Keratinocyte (primary cell): Measurements from ENCODE around the gene INSYN1. TPM values are rescaled to one million over a fixed set of nuclear protein-coding genes. Genes with fewer than 3 reads are reported as not detected.

Source experiments
- DNase-seq: peaks from one replicate; pipeline ENCODE4 v3.0.0-alpha.2; 2011; ENCODE audit warnings: low read depth, missing footprints, low spot score
- FAIRE-seq: peaks from 2 replicates; lab custom pipeline; 2011; peaks lifted over from hg19 to GRCh38; lab: Jason Lieb, UNC
- H2AFZ ChIP-seq: 2 replicates; pipeline ENCODE4 v1.6.0; 2012; ENCODE audit warnings: low read length, control low read depth, inconsistent platforms; ENCODE audit not compliant: control insufficient read depth
- H3K27ac ChIP-seq: 2 replicates; pipeline ENCODE4 v1.5.1; 2011; ENCODE audit warnings: low read length; ENCODE audit not compliant: control insufficient read depth, insufficient read depth
- H3K27me3 ChIP-seq: 3 replicates; pipeline ENCODE4 v1.6.0; 2011; ENCODE audit warnings: low read length; ENCODE audit not compliant: control insufficient read depth, insufficient read depth; ENCODE audit errors: extremely low read depth
- H3K36me3 ChIP-seq, 2 experiments: 2 replicates in 1 of 2; 3 replicates in 1 of 2; pipeline ENCODE4 v1.5.1; 2011; ENCODE audit warnings: low read length in 2 of 2, mild to moderate bottlenecking in 1 of 2; ENCODE audit not compliant: control insufficient read depth in 2 of 2, insufficient read depth in 2 of 2; ENCODE audit errors: extremely low read depth in 1 of 2
- H3K4me1 ChIP-seq: 3 replicates; pipeline ENCODE4 v1.5.1; 2011; ENCODE audit warnings: low read length; ENCODE audit not compliant: control insufficient read depth, insufficient read depth; ENCODE audit errors: extremely low read depth
- H3K4me2 ChIP-seq: 3 replicates; pipeline ENCODE4 v1.6.0; 2011; ENCODE audit warnings: low read depth, low read length; ENCODE audit not compliant: control insufficient read depth, insufficient read depth; ENCODE audit errors: extremely low read depth
- H3K4me3 ChIP-seq, 3 experiments: fragments of 200-600 bp in 1 of 3; sonication (generic) in 1 of 3; 2 replicates in 2 of 3; 3 replicates in 1 of 3; pipeline ENCODE4 v1.5.1; 2011 to 2016; ENCODE audit warnings: low read length in 3 of 3, mild to moderate bottlenecking in 3 of 3, control low read depth in 2 of 3, inconsistent platforms in 1 of 3, low read depth in 1 of 3, mixed read lengths in 1 of 3, mixed run types in 1 of 3, moderate library complexity in 1 of 3; ENCODE audit not compliant: control insufficient read depth in 2 of 3, insufficient read depth in 2 of 3; ENCODE audit errors: extremely low read depth in 1 of 3
- H3K79me2 ChIP-seq: 2 replicates; pipeline ENCODE4 v1.6.0; 2012; ENCODE audit warnings: low read length; ENCODE audit not compliant: control insufficient read depth, insufficient read depth
- H3K9ac ChIP-seq: 3 replicates; pipeline ENCODE4 v1.6.0; 2011; ENCODE audit warnings: low read length; ENCODE audit not compliant: control insufficient read depth, insufficient read depth; ENCODE audit errors: extremely low read depth
- H3K9me1 ChIP-seq: 3 replicates; pipeline ENCODE4 v1.6.0; 2011; ENCODE audit warnings: low read length; ENCODE audit not compliant: control insufficient read depth, insufficient read depth; ENCODE audit errors: extremely low read depth
- H3K9me3 ChIP-seq: 2 replicates; pipeline ENCODE4 v1.5.1; 2012; ENCODE audit warnings: low read depth, low read length; ENCODE audit not compliant: control insufficient read depth
- H4K20me1 ChIP-seq: 3 replicates; pipeline ENCODE4 v1.6.0; 2011; ENCODE audit warnings: low read length; ENCODE audit not compliant: control insufficient read depth, insufficient read depth; ENCODE audit errors: extremely low read depth
- CTCF ChIP-seq, 3 experiments: IDR thresholded peaks in 1 of 3; conservative IDR thresholded peaks in 1 of 3; optimal IDR thresholded peaks in 1 of 3; 2 replicates in 2 of 3; 3 replicates in 1 of 3; pipeline versions ENCODE3 to v1.5.1; 2011; ENCODE audit warnings: low read length in 3 of 3, mild to moderate bottlenecking in 3 of 3, moderate library complexity in 2 of 3, control low read depth in 1 of 3, inconsistent platforms in 1 of 3; ENCODE audit not compliant: insufficient read depth in 2 of 3; ENCODE audit errors: extremely low read depth in 1 of 3
- EZH2 ChIP-seq: IDR thresholded peaks from one replicate; pipeline ENCODE4 v1.6.1; 2012; ENCODE audit warnings: inconsistent platforms, mild to moderate bottlenecking, low read length, moderate library complexity
- dilution Hi-C: fragments of 300-500 bp; cut with MboI; formaldehyde crosslinking; loops from one replicate; pipeline ENCODE4 v1.7.0; 2020; ENCODE audit warnings: low sequenced_read_pairs; ENCODE audit not compliant: extremely low pct_ligation_motif_present
- polyA plus RNA-seq, 5 experiments: library from polyadenylated mRNA; depleted of rRNA in 3 of 5; stranded (reverse) in 3 of 5; stranded (forward) in 1 of 5; unstranded in 1 of 5; fragments of >200 nt; gene quantifications; 1 replicate in 1 of 5; 2 replicates in 3 of 5; 3 replicates in 1 of 5; pipeline versions ENCODE4 v1.2.1 to v1.2.3, GENCODE V29; 2011 to 2012; ENCODE audit warnings: missing spikeins in 2 of 5, low read depth in 1 of 5, low replicate concordance in 1 of 5

INSYN1 gene
- polyA plus RNA-seq, 1 donor (not counting 4 experiments of a cell fraction or from before 2014, with no cell fraction given): 0.47 TPM

DNA sequence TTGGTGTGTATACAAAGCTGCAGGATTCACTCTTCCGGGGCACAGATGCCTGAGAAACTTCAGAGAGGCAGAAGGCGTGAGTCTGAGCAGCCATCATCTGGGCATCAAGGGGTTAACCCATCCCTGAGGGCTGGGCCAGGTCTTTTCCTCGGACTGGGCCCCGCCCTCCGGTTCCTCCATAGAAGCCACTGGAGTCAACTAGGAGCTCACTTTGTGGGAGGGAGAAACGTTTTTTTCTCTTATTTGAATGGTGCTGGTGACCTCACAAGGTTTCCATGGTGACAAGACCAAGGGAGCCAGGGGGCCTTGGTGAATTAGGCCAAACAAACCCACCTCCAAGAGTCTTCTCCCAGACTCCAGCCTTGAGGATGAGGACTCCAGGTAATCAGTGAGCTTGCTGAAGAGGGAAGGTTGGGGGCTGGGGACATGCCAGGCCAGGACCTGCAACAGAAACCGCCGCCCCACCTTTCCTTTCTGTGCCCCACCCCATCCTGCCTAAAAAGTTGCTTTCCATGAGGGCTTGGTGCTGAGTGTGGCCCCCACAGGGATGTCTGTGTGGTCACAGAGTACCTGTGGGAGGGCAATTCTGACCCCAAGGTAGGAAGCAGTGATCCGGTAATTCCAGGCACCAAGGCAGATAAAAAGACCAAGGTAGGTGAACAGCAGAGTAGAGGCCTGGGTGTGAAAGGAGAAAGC is 14.8 kb upstream of the INSYN1 start:
- H3K36me3 ChIP-seq: no peaks in the 10 kb centered on the region
- no peaks in the 10 kb centered on the region for H3K9me1 ChIP-seq
- no peaks in the 10 kb centered on the region for H3K79me2 ChIP-seq
- FAIRE-seq (no peak), DNase-seq (no peak)
- no peak overlapping the region for H3K4me2 ChIP-seq
- H3K4me1 ChIP-seq: no peaks in the 10 kb centered on the region
- H3K27me3 ChIP-seq: peaks cover 10% of the 10 kb centered on the region
- dilution Hi-C loops: no loop called here
- no peak overlapping the region for H3K9ac ChIP-seq
- no peaks in the 10 kb centered on the region for H4K20me1 ChIP-seq
- no peak overlapping the region for H3K4me3 ChIP-seq
- no peaks in the 10 kb centered on the region for H3K9me3 ChIP-seq
- H2AFZ ChIP-seq: no peak overlapping the region
- H3K27ac ChIP-seq: no peak overlapping the region
- TF ChIP-seq CTCF (optimal IDR thresholded peaks at IDR 0.05 in 1 of 3, IDR thresholded peaks at IDR 0.05 in 1 of 3, conservative IDR thresholded peaks at IDR 0.05 in 1 of 3; ENCODE audit: extremely low read depth in 1 of 3, insufficient read depth in 2 of 3, low read length in 3 of 3) (no peak), EZH2 (no peak)

GRCh38 chr15:73766598-73766997 is 13.4 kb upstream of the INSYN1 start:
- Histone ChIP-seq H3K9me3 (no peaks in the 10 kb centered on the region), H3K4me1 (no peaks in the 10 kb centered on the region), H3K4me2 (no peak overlapping the region), H3K36me3 (no peaks in the 10 kb centered on the region), H4K20me1 (no peaks in the 10 kb centered on the region), H3K27me3 (peaks cover 14% of the 10 kb centered on the region), H3K4me3 (no peak overlapping the region), H3K27ac (no peak overlapping the region), H3K9ac (no peak overlapping the region), H3K79me2 (no peaks in the 10 kb centered on the region), H2AFZ (no peak overlapping the region), H3K9me1 (no peaks in the 10 kb centered on the region)
- FAIRE-seq: no peak
- DNase-seq: no peak
- TF ChIP-seq CTCF (optimal IDR thresholded peaks at IDR 0.05 in 1 of 3, IDR thresholded peaks at IDR 0.05 in 1 of 3, conservative IDR thresholded peaks at IDR 0.05 in 1 of 3; ENCODE audit: extremely low read depth in 1 of 3, insufficient read depth in 2 of 3, low read length in 3 of 3) (no peak), EZH2 (no peak)
- dilution Hi-C loops: no loop called here
